Left cardiac atrium (tissue), 4 donors: ENCODE measurements around the gene TUG1. TPM values are rescaled to one million over a fixed set of nuclear protein-coding genes. Genes with fewer than 3 reads are reported as not detected.
A peak's percentile ranks its signal among the peaks of the same experiment; 100 is the strongest.

Source experiments
- ATAC-seq, 2 donors: fragments of 200-7000 bp; cut with Tn5 transposase; one replicate each; pipeline ENCODE4 v1.9.1; 2020; ENCODE audit warnings: mild to moderate bottlenecking in 2 of 2, moderate library complexity in 2 of 2
- DNase-seq: peaks from one replicate; pipeline ENCODE4 v3.0.0-alpha.2; 2020
- intact Hi-C, 2 donors: fragments of 100-400 bp; cut with DNase I; formaldehyde crosslinking; loops; one replicate each; pipeline versions ENCODE4 v1.14.1 to v1.15.1; 2022 to 2023
- long read RNA-seq: library from polyadenylated mRNA; unstranded; transcript quantifications from one replicate; pipeline ENCODE4 v2.0.0, GENCODE V29; 2021
- total RNA-seq, 2 donors: library from RNA; stranded (reverse); fragmentation: NEBNext Ultra II Directional; extraction: Animal tissue kit (Norgen Biotek cat#: 25700); gene quantifications; one replicate each; pipeline ENCODE4 v1.2.1, GENCODE V29; 2021
- donor health status: DM: no; HTN: yes; CAD: no.
- donor health status: DM: no; HTN: yes; CAD: no; lungs with severe emphysema.
- donor health status: DM: yes; HTN: yes; CAD: no.
- donor health status: Dilated cardiomyopathy.

Gene TUG1
- total RNA-seq, result 10 to 100 TPM; 37.7 to 51.3 TPM
- long read RNA-seq, full-length matches to known transcripts, result 39 of 49 reads
- long read RNA-seq, partial matches to known transcripts, result 2 of 49 reads
- long read RNA-seq, other reads (novel, unspliced or antisense), result 8 of 49 reads

DNA sequence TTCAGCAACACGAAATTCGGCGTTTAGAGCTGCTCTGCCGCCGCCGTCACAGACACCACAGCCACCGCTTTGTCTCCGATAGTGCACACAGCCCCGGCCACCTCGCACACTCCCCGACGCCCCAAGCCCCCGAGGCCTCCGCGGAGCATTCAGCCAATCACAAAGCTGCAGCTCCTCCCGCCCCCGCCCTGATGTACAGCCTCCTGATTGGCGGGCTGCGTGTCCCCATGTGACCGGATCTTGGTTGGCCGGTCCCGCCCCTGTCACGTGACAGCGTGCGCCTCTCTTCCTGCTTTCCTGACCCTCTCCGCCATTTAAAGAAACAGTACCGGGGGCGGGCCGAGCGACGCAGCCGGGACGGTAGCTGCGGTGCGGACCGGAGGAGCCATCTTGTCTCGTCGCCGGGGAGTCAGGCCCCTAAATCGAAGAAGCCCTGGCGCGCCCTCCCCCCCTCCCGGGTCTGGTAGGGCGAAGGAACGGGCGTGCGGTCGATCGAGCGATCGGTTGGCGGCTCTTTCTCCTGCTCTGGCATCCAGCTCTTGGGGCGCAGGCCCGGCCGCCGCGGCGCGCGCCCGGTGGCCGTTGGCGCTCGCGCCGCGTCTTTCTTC lies at the start of gene TUG1:
Gene TUG1 (plus strand): TSS at position 342 of the 608 bp plus-strand sequence.
- DNase-seq (peak; percentile 99), ATAC-seq (peak; percentile 99)
- intact Hi-C loops, result loop anchor here (5.0 kb wide), 1 partner anchor 113 kb away; the partner anchor contains the start of gene SMTN (in 2 of the 2)

DNA sequence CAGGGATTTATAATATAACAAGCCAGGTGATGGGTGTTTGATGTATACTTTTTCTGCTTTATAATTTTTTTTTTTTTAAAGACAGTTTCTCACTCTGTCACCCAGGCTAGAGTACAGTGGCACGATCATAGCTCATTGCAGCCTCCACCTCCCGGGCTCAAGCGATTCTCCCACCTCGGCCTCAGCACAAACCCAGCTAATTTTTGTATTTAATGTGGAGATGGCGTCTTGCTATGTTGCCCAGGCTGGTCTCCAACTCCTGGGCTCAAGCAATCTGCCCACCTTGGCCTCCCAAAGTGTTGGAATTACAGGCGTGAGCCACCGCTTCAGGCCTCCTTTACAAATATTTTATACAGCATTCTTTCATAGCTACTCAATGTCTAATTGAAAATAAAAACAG lies 49.1 kb upstream of the TUG1 start:
- DNase-seq (no peak), ATAC-seq (no peak)
- intact Hi-C loops, result loop anchor here (2.0 to 10.0 kb wide), 3 partner anchors 157 to 288 kb away; partner anchors contain the start of gene SLC35E4 (in 1 of the 2)

DNA sequence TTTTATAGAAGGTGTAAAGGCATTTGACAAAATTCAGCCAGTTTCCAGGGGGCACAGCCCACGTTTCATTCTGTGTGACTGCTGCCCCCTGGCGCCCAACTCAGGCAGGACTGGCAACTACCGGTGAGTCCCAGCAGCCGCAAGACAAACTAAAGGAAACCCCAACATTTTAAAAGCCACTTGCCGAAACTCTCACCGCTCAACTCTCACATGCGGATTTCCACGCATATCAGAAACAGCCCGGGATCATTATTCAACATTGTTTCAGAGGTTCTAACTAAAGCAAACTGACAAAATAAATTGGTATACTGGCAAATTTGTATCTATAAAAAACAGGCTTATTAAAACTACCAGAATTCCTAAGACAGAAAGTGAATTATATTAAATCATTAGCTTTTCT lies 48.7 kb upstream of the TUG1 start:
- ATAC-seq (peak; percentile 71), DNase-seq (peak; percentile 83)
- intact Hi-C loops, result loop anchor here (2.0 to 10.0 kb wide), 3 partner anchors 158 to 288 kb away; partner anchors contain the start of gene SLC35E4 (in 1 of the 2)

DNA sequence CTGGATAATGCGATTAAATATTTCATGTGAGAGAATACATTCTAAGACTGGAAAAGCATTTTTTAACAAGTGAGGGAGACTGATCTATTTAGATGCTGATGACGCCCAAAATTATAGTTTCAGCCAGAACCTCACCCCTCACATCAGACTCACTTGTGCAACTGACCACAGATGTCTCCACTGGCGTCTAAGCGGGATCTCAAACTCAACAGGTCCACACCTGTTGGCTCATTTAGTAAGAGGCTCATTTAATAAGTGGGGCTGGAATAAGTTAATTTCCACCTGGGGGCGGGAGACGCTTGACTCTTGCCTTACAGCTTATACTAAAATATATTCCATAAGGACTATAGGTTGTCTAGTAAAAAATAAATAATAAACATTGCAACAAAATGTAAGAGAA lies 48.0 kb upstream of the TUG1 start:
- ATAC-seq, result no peak
- intact Hi-C loops, result loop anchor here (2.0 to 10.0 kb wide), 3 partner anchors 158 to 289 kb away; partner anchors contain the start of gene SLC35E4 (in 1 of the 2)

DNA sequence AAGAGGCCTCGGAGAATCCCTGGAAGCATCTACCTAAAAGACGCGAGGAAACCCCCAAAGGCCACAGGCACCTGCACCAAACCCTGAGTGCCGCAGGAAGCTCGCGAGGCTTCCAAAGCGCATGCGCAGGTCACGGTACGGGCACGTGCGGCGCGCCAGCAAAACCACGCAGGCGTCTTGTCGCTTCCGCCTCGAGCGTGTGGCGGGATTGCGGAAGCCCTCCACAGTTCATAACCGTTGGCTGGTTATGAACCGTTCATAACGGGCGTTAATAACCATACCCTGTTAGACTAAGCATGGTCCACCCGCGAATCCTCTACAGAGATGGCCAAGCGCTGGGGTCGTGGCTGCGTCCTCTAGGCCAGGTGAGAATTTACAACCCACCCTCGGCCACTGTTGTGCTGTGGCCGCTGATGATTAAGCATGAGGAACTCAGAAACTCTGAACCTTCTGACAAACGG lies 46.9 kb upstream of the TUG1 start:
- DNase-seq, result peak; percentile 75
- intact Hi-C loops, result loop anchor here (5.0 to 10.0 kb wide), 2 partner anchors 287 to 290 kb away; partner anchors contain the start of gene SLC35E4 (in 1 of the 2)
- peak; percentile 60 to 72 for ATAC-seq

More for the DNA sequence above, 48.0 kb upstream of the TUG1 start:
- DNase-seq, result no peak

DNA sequence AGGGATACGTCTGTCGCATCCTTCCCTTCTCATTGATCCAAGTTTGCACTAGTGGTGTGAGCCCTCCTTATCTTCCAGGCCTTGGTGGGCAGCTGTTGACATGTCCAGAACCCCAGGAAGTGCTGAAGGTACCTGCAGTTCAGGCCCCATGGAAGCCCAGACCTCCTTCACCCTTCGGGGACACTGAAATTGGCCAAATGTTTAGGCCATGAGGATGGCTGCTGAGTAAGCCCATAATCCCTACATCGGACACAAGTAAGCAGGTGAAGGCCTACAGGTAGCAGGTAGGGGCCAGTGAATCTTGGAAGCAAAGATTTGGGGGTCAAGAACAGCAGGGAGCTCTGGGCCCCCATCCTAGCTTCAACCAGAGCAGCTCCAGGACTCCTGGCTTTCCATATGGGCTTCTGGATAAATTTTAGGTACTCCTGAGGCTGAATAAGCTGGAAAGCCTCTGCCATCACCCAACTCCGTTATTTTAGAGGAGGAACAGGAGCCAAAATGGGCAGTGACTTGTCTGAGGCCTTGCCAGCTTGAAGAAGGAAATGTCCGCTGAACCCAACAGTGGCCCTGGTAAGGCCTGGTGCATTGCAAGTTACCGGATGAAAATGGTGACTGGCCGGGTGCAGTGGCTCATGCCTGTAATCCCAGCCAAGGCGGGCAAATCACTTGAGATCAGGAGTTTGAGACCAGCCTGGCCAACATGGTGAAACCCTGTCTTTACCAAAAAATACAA lies 45.7 kb upstream of the TUG1 start:
- intact Hi-C loops, result loop anchor here (5.0 to 10.0 kb wide), 2 partner anchors 289 to 291 kb away; partner anchors contain the start of gene SLC35E4 (in 1 of the 2)
- ATAC-seq (no peak), DNase-seq (no peak)

DNA sequence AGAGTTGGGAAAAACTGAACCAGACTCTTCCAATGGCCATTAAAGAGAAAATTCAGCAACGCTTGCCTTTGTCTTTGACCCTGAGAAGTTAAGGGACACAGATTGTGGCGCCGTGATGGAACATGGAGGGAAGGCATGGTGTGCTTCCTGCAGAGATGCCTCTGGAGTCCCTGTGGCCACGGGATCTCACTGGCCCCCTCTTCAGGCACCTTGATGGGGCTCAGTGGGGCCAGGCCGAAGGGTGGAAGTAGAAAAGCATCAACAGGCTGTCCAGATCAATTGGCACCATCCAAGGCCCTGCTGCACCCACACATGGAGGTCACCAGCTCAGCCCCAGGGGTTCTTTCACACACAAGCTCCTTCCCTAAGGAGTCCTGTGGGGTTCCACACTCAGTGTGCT lies 43.4 kb upstream of the TUG1 start:
- DNase-seq, result no peak

DNA sequence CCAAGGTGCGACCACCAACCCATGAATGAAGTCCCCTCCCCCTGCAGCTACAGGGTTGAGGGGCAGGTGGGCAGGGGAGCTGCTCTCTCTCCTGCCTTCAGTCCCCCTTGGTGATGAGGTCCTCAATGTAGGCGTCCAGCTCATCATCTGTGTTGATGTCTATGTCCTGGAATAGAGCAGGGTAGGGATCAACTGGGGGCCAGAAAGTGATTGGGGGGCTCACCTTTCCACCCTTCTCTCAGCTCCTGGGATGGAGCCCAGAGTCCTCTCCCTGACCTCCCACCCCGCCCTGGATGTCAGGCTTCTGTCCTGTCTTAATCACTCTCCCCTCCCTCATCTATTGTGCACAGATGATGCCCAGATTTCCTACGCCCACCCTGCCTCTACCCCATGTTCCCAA lies 42.4 kb upstream of the TUG1 start:
- DNase-seq (no peak), ATAC-seq (no peak)
- intact Hi-C loops, result loop anchor here in 1 of 2 donors (10.0 kb wide), 1 partner anchor 292 kb away; the partner anchor contains the start of gene SLC35E4

More for the DNA sequence above, 43.4 kb upstream of the TUG1 start:
- intact Hi-C loops, result loop anchor here in 1 of 2 donors (10.0 kb wide), 1 partner anchor 291 kb away; the partner anchor contains the start of gene SLC35E4
- no peak for ATAC-seq

DNA sequence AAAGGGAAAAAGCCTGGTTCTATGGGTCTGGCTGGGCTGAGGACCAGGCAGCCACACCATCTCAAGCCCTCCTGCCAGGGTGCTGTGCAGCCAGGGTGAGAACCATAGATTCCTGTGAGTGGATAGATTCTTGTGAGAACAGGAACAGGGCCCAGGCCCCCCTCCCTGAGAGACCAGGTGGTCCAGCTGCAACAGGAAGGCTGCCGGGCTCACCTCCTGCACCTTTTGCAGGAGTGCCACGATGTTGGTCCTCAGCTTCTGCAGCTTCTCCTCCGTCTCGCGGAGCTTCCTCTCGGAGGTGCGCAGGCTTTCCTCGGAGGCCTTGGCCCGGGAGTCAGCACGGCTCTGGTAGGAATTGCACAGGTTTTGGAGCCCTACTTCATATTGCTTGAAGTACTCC lies 41.3 kb upstream of the TUG1 start:
- DNase-seq (no peak), ATAC-seq (no peak)
- intact Hi-C loops, result loop anchor here in 1 of 2 donors (10.0 kb wide), 1 partner anchor 293 kb away; the partner anchor contains the start of gene SLC35E4

DNA sequence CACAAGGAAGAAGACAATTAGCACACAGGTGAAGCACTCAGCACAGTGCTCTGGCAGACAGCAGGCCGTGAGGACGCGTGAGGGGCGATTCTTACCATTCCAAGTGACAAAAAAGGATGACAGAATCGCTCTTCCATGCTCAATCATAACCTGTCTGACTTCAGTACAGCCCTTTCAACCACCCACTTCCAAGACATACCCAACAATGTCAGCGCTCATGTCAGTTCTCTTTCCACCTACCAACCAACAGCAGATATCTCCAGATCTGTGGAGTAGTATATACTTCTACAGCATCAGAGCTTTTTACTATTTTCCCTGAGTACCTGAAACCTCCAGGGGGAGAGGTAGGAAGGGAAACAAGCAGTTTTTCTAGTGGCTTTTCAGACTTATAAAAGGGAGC lies 40.7 kb upstream of the TUG1 start:
- DNase-seq (no peak), ATAC-seq (no peak)
- intact Hi-C loops, result loop anchor here in 1 of 2 donors (10.0 kb wide), 1 partner anchor 294 kb away; the partner anchor contains the start of gene SLC35E4

DNA sequence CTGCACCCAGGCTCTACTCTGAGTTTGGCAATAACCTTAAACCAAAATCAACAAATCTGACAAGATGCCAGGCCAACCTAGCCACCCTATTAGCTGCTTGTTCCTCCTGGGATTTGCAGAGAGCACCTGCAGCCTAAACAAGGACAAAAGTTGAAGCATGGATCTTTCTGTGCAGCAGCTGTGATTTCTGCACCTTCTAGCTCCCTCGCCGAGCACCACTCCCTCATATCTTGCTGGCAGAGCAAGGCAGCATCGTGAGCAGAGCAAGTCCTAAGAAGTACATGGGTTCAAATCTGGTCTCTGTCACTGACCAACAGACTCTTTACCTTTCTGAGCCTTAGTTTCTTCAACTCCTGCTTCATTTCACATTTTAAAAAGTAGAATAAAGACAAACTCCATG lies 38.8 kb upstream of the TUG1 start:
- DNase-seq (no peak), ATAC-seq (no peak)
- intact Hi-C loops, result no loop called here

DNA sequence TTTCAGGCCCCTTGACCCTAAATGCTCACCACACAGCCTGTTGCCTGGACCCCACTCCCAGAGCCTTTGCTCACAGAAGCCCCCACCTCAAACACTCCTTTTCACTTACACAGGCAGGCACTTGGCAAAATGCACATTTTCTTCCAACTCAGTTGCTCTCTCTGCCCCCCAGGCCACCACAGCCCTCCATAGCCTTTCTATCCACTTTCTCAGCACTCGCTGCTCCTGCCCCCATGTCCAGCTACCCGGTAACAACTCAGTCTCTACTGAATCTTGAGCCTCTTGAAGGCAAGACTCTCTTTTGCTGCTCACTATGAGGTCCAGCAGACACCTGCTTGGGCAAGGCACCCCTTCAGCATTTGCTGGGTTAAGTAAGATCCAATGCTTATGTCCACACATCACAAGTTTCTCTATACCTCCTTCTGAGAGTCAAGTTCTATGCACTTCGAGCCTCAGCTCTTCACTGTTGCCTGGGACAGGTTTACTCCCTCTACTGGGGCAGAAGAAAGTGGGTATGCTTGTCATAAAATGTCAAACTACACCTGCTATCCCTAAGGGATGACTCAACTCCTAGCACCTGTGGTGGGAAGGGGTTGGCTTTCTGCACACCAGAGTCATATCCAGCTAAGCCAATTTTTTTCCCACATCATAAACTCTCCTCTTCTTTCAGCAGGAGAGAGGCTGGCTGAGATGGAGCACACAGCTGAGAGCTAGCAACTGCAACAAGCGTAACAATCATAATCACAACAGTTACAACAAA lies 37.3 kb upstream of the TUG1 start:
- intact Hi-C loops, result no loop called here
- ATAC-seq (no peak), DNase-seq (no peak)

DNA sequence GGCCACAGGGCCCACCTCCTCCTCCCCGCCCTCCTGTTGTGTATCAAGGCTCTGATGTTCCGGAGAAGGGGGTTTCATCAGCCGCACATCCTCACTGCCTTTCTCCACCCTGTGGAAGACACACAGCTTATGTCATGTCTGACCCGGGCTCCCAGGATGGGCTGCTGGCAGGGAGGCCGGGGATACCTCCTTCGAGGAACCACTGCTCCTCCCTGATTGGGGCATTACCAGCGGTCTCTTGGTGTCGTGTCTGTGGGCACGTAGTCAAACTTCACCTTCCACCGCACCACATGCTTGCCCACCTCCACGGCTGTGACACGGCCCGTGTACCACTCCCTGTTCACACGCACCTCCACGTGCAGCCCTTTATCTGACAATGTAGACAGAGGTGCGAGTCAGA lies 36.4 kb upstream of the TUG1 start:
- DNase-seq (no peak), ATAC-seq (no peak)
- intact Hi-C loops, result no loop called here

DNA sequence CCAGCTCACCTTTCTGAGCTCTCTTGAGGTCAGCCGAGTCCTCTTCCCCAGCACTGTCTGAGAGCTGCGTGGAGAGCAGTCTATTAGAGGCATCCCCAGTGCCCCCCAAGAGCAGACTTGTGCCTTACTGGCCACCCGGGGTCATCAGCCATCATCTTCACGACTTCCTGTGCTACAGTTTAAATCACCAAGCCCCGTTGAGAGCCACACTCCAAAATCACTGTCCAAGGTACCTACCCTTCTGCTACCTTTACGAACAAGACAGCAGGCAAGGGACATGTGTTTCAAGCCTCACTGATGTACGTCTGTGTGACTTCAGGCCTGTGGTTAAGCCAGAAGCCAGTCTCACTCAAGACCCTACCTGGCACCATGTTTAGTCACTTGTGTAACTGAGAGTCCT lies 35.6 kb upstream of the TUG1 start:
- intact Hi-C loops, result no loop called here
- no peak for DNase-seq
- ATAC-seq, result no peak

DNA sequence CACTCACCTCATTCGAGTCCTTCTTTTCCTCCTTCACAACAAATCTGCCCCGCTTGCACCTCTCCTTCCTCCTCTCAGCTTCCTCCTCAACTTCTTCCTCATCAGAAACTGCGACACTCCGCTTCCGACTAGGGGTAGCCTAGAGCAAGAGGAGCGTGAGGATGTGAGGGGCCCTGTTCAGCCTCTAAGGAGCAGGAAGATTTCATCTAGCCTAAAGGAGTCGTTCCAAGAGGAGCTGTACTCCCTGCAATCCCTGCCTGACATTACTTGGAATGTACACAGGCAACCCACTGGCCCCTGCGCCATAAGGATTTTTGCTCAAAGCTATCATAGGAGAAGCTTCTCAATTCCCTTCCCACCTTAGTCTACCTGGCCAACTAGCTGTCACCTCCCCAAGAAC lies 35.0 kb upstream of the TUG1 start:
- no peak for DNase-seq
- ATAC-seq, result no peak
- intact Hi-C loops, result no loop called here

DNA sequence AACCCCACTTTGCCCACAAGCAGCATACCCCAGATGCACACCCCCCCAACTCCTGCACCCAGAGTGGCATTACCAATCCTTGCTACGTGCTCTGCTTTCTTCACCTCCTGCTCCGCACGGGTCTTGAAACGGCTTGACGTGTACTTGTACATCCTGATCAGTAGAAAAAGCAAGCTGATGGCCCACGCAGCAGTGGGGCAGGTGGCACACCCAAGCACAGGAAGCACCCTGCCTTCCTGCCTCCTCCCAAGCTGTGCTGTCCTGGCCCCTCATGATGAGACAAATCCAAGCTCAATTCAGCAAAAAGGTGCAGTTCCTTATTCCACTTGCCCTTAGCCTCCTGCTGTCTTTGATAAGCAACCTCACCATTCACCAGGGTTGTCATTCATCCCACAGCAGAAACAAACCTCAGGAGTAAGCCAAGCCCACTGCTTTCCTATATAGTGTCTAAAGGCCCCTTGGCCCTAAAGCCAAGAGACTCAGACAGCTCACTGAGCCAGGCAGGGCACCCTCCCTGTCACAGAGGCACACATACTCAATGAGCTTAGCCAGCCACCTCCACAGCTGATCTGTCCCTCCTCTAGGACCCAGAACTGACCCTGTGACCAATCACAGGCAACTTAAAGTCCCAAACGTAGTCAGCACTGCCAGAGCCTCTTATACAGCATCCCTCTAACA lies 28.2 kb upstream of the TUG1 start:
- DNase-seq (no peak), ATAC-seq (no peak)
- intact Hi-C loops, result loop anchor here in 1 of 2 donors (10.0 kb wide), 2 partner anchors 214 to 284 kb away; no protein-coding TSS in a partner anchor

DNA sequence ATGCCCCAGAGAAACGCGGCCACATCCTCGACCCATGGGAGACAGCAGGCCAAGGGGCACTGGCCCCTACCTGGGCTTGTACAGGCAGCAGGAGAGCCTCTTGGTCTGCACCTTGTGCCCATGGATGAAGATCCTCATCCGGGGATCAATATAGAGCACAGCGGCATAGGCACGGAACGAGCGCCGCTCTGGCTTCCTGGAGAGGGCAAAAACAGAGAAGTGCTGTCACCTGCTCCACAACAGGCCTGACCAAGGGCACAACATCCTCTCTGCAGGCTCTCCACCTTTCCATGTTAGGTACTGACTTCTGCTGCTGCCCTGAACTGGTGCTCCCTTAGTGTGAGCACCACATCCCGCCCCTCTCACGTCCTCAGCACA lies 27.7 kb upstream of the TUG1 start:
- DNase-seq (no peak), ATAC-seq (no peak)
- intact Hi-C loops, result loop anchor here in 1 of 2 donors (10.0 kb wide), 2 partner anchors 213 to 283 kb away; no protein-coding TSS in a partner anchor

DNA sequence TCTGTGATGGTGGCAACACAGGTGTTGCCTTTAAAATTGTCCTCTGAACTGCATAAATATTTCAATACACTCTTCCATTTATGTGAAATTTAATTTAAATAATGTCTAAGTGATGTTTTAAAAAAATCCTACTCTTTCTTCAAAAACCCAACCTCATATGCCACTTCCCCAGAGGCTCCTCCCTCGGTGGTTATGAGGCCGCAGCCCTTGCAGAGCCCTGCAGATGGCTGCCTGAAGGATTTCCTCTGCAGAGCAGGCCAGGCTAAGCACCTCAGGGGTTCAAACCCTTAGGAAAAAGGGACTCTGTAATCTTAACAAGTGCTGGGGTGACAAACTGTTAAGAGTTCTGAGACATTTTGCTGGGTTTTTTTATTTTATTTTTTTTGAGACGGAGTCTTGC lies 25.7 kb upstream of the TUG1 start:
- intact Hi-C loops, result loop anchor here in 1 of 2 donors (10.0 kb wide), 2 partner anchors 211 to 281 kb away; no protein-coding TSS in a partner anchor
- no peak for DNase-seq
- no peak for ATAC-seq
